ENCODE results near the gene SRR.
A peak's percentile ranks its signal among the peaks of the same experiment; 100 is the strongest.

Gene SRR

GRCh38 chr17:2336215-2336851 lies 32.6 kb downstream of the SRR start, which contains the start of gene TSR1:
TSR1 (minus strand) TSS chr17:2336457; CDS start chr17:2336427, 30 bp downstream.
- TF ChIP-seq SIN3A (IDR thresholded peaks at IDR 0.05; ENCODE audit: borderline replicate concordance, insufficient read depth, low read length), result peak; percentile 93; the same call in 1 of the 2 replicates
- peak; percentile 96 for TF ChIP-seq POLR2AphosphoS5 (IDR thresholded peaks at IDR 0.05; ENCODE audit: low read depth, low read length)
- peak; percentile 86 for TF ChIP-seq FOXP2 (optimal IDR thresholded peaks at IDR 0.05; ENCODE audit: borderline replicate concordance, extremely low read depth, extremely low read length, insufficient read depth)
- peak; percentile 97 for TF ChIP-seq TAF1 (IDR thresholded peaks at IDR 0.05; ENCODE audit: borderline replicate concordance, insufficient read depth, low read length)
- TF ChIP-seq REST (IDR thresholded peaks at IDR 0.05; ENCODE audit: insufficient read depth in 1 of 2, low read depth in 2 of 2, low read length in 2 of 2), result peak; percentile 58 to 65

GRCh38 chr17:2336852-2337543 lies 33.2 kb downstream of the SRR start, which contains the start of gene SGSM2:
SGSM2 (plus strand) TSS chr17:2337501; CDS start chr17:2337689, 188 bp downstream.
- TF ChIP-seq TAF1 (IDR thresholded peaks at IDR 0.05; ENCODE audit: borderline replicate concordance, insufficient read depth, low read length) (no peak), SIN3A (IDR thresholded peaks at IDR 0.05; ENCODE audit: borderline replicate concordance, insufficient read depth, low read length) (no peak), FOXP2 (optimal IDR thresholded peaks at IDR 0.05; ENCODE audit: borderline replicate concordance, extremely low read depth, extremely low read length, insufficient read depth) (no peak), REST (IDR thresholded peaks at IDR 0.05; ENCODE audit: insufficient read depth in 1 of 2, low read depth in 2 of 2, low read length in 2 of 2) (no peak), POLR2AphosphoS5 (IDR thresholded peaks at IDR 0.05; ENCODE audit: low read depth, low read length) (no peak)

DNA sequence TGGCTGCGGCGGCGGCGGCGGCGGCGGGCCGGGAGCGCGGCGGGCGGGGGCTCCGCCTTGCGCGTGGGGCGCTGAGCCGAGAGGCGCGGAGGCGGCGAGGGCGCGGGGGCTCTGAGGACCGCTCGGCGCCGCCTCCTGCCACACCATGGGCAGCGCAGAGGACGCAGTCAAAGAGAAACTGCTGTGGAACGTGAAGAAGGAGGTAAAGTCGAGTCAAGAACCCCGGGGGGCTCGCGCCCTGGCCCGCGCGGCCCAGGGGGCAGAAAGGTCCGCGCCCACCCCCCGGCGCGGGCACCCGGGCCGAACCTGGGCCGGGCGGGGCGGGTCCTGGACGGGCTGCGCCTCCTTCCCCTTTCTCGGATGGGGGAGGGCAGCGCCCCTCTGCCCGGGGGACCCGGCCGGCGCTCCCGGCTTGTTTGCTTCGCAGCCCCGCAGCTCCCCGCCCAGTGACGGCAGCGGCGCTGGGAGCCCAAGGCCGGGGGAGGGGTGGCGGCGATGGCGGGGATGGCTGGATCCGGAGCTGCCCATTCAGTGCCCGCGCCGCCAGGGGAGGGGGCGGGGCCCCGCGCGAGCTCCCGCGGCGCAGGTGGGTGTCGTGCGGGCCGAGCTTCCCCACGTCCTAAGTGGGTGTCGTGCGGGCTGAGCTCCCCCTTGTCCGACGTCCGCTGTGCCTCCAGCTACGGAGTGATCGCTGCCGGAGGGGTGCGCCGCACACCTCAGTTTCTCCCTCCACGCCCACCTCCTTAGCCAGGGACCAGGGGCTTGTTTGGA lies 34.0 kb downstream of the SRR start:
- TF ChIP-seq REST (IDR thresholded peaks at IDR 0.05; ENCODE audit: insufficient read depth in 1 of 2, low read depth in 2 of 2, low read length in 2 of 2) (no peak), TAF1 (IDR thresholded peaks at IDR 0.05; ENCODE audit: borderline replicate concordance, insufficient read depth, low read length) (0 out of 2 replicates have a peak, but pooled peaks have one; percentile 20), SIN3A (IDR thresholded peaks at IDR 0.05; ENCODE audit: borderline replicate concordance, insufficient read depth, low read length) (no peak), FOXP2 (optimal IDR thresholded peaks at IDR 0.05; ENCODE audit: borderline replicate concordance, extremely low read depth, extremely low read length, insufficient read depth) (no peak), POLR2AphosphoS5 (IDR thresholded peaks at IDR 0.05; ENCODE audit: low read depth, low read length) (no peak)

DNA sequence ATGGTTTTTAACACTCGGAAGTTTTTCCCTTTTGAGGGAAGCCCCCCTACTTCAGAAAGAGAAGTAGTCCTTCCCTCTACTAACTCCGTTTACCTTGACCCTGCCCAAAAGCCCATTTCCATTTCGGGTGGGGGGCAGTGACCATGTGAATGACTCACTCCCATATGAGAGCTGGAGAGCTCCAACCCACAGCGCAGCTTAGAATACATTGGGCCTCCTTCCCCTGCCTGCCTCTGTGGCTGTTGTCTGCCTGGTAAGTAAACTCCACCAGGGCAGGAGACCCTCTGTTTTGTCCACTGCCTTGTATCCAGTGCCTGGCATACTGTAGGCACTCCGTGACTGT lies 34.5 kb downstream of the SRR start:
- no peak for TF ChIP-seq FOXP2 (optimal IDR thresholded peaks at IDR 0.05; ENCODE audit: borderline replicate concordance, extremely low read depth, extremely low read length, insufficient read depth)
- TF ChIP-seq SIN3A (IDR thresholded peaks at IDR 0.05; ENCODE audit: borderline replicate concordance, insufficient read depth, low read length), result no peak
- TF ChIP-seq REST (IDR thresholded peaks at IDR 0.05; ENCODE audit: insufficient read depth in 1 of 2, low read depth in 2 of 2, low read length in 2 of 2), result no peak
- TF ChIP-seq TAF1 (IDR thresholded peaks at IDR 0.05; ENCODE audit: borderline replicate concordance, insufficient read depth, low read length), result no peak
- no peak for TF ChIP-seq POLR2AphosphoS5 (IDR thresholded peaks at IDR 0.05; ENCODE audit: low read depth, low read length)

Measured in PFSK-1 (cell line).